DMS153 (cell line): ENCODE results near the gene MUC4.
"Not testable (repeated sequence)": the region's sequence is repeated elsewhere in the genome, so short reads cannot be mapped to it uniquely, and the experiment has no call there.

ENCODE experiments used
- DNase-seq: peaks from one replicate; lab custom pipeline; 2025; lab: John Stamatoyannopoulos, UW

Gene MUC4

DNA sequence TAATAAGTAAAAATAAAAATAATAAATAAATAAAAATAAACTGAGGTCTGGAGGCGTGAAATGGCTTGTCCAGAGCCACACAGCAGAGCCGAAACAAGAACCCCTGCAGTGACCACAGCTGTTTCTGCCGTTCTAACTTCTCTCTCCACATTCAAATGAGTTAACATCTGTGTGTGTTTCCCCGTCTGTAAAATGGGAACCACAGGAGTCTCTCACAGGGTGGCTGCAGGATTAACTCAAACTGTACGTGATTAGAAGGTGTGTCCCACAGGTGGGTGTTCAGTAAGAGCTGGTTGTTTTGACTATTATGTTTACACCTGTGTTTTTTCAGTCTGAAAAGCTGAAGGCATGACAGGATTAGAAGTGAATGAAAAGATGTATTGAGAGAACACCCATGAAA, 27.0 kb upstream of the MUC4 start:
- no peak for DNase-seq

- no peak for DNase-seq
Measured at GRCh38 chr3:195836476-195837135, 24.9 kb upstream of the MUC4 start.

GRCh38 chr3:195835791-195836190, 24.1 kb upstream of the MUC4 start:
- DNase-seq, result no peak

GRCh38 chr3:195834675-195835583, 23.2 kb upstream of the MUC4 start:
- DNase-seq, result no peak

- no peak for DNase-seq
Measured at GRCh38 chr3:195829897-195830254, 18.1 kb upstream of the MUC4 start.

- no peak for DNase-seq
Measured at GRCh38 chr3:195828762-195829161, 17.0 kb upstream of the MUC4 start.

GRCh38 chr3:195825857-195826804, 14.4 kb upstream of the MUC4 start:
- DNase-seq, result no peak

DNA sequence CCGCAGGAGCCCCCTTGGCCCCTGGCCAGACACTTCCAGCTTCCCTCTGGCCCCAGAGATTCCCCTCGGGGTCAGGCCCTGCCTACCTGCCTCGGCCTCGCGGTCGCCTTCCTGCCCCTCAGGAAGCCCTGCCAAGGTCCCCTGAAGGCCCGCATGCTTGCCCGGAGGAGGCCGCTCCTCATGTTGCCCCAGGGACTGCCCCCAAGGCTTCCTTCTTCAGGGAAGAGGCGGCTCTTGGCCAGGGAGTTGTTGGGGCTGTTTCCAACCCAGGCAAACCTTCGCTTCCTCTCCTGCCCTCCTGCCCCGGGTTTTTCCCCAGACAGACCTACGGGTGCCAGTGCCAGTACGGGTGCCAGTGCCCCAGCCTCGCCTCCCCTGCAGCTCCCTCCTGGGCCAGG, 13.5 kb upstream of the MUC4 start:
- no peak for DNase-seq

DNA sequence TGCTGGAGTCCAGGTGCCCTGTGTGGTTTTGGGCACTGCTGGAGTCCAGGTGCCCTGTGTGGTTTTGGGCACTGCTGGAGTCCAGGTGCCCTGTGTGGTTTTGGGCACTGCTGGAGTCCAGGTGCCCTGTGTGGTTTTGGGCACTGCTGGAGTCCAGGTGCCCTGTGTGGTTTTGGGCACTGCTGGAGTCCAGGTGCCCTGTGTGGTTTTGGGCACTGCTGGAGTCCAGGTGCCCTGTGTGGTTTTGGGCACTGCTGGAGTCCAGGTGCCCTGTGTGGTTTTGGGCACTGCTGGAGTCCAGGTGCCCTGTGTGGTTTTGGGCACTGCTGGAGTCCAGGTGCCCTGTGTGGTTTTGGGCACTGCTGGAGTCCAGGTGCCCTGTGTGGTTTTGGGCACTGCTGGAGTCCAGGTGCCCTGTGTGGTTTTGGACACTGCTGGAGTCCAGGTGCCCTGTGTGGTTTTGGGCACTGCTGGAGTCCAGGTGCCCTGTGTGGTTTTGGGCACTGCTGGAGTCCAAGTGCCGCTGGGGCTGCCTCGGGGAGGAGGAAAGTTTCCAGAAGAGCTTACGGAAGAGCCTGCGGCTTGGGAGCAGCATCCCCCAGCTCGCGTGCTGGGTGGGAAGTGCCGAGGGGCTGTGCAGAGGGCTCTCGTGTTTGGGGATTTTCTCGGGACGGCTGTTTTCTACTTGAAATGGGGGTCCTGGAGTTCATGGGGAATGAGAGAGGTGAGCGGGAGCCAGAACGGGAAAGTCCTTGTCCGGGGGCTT, 12.9 kb upstream of the MUC4 start:
- DNase-seq, result not testable (repeated sequence)

DNA sequence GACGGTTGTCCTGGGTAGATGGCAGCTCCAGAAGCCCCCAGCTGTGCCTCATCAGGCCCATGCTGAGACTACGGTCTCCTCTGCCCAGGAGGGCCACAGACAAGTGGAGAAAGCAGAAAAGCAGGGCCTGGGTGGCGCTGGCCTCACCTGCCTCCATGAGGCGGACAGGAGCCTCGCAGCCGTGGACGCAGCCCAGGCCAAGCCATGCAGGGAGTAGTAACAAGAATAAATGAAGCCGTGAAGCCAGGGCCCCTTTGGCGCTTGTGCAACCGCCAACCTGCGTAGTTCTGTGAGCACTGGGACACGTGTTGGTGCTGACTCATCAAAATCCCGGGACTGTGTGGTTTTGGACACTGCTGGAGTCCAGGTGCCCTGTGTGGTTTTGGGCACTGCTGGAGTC, 12.3 kb upstream of the MUC4 start:
- no peak for DNase-seq

DNA sequence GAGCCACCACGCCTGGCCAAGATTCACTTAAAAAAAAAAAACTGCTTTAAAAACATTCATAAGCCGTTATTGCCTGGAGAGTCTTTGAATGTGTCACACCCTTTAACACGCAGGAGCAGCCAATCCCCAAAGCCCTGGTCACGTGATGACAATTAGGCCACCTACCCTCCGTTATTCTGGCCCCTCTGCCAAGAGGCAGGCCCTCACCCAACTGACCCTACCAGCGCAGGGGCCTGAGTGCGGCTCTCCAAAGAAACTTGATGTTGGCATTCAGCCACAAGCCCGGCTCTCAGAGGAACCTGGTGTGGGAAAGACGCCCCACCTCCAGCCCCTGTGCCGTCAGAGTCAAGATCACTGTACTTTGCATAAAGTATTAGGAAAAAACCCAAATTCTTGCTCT, 11.6 kb upstream of the MUC4 start:
- no peak for DNase-seq

DNA sequence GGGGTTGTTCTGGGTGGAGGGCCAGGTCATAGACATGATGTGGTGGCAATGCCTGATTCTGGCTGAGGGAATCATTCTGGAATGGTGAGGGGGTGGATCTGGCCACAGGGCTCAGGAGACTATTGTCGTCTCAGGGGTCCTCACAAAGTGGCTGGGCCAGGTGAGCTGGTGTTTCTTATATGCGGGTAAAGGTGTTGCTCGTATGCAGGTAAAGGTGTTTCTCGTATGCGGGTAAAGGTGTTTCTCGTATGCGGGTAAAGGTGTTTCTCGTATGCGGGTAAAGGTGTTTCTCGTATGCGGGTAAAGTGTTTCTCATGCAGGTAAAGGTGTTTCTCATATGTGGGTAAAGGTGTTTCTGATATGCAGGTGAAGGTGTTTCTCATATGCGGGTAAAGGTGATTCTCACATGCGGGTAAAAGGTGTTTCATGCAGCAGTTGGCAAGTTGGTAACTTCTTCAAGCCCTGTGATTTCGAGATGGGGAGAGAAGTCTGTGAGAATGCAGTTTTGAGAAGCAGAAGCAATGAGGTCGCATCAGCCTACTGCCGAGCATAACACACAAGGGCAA, 10.5 kb upstream of the MUC4 start:
- DNase-seq, result no peak

DNA sequence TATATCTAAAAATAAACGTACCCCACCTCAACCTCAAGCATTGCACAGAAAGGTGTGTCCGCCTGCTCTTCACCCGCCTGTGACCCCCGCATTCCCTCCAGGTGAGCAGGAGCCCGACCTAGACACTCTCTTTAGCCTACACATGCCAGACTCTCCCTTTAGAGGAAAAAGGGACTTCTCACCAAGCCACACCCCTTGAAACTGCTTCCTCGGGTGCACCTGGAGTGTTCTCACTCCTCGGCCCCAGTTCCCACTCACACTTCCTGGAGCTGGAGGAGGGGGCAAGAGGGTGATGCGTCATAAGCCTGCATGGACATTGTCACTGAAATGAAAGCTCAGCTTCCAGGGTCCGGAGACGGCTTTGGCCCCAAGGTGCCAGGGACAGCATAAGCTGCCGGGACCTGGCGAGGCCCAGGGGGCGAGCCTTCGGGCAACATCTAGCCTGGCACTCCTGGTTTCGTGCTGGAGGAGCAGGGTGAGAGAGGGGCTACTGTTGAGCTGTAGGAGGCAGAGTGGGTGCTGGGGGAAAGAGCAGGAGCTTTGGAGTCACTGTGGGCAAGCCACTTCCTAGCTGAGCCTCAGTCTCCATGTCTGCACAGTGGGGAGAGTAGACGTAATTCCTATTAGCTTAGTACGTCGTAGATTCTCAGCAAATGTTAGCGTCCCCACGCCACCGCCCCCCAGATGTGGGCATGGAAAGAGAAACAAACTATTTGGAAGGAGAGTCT, 9.8 kb upstream of the MUC4 start:
- DNase-seq, result no peak

DNA sequence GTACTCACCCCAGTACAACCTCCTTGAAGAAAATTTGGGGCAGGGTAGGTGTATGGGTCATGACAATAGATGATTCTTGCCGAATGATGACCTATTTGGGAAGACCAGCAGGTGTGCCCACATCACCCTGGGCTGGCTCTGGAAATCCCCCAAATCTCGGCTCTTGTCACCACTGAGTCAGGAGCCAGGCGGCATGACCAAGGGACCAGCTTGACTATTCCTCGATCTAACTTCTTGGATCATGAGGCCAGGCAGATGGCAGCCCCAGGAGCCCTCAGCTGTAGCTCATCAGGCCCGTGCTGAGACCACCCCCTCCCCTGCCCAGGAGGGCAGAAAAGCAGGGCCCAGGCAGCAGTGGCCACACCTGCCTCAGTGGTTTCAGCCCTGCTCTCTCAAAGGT, 9.2 kb upstream of the MUC4 start:
- DNase-seq, result no peak

DNA sequence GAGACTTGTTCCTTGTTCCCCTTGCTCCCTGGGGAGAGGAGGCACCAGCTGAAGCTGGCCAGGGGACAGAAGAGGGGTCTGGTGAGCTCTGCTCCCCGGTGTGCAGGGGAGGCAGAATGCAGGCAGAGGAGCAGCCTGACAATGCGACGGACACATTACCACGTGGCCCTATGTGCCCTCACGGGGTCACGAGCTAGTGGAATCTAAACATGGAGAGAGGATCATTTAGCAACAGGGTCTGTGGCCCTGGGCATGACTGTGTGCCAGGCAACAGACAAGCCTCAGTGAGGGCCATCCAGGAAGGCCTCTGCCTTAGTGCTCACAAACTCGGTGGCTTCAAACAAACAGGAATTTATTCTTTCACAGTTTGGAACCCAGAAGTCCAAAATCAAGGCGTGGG, 8.5 kb upstream of the MUC4 start:
- DNase-seq, result no peak

GRCh38 chr3:195818301-195818700, 6.6 kb upstream of the MUC4 start:
- no peak for DNase-seq

DNA sequence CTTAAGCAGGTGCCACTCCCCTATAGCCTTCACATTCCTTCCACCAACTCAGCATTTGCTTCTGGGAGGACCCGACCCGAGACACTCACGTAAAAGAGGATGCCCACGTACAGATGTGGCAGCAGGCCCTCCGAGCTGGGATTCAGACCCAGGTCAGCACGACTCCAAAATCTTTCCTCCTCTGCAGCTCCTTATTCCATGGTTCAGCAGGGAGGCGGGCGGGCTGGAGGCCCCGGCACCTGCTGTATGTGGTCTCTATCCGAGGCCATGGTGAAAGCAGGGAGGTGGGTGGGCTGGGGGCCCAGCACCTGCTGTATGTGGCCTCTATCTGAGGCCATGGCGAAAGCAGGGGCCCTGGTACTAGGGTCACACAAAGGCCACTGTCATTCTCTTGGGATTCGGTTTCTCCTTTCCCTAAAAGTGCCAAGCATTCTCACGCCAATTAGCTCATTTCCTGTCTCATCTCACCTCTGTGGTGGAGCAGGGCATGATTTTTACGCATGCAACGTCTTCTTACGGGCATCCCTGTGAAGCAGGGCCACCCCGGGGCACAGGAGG, 5.9 kb upstream of the MUC4 start:
- no peak for DNase-seq

GRCh38 chr3:195816276-195816913, 4.7 kb upstream of the MUC4 start:
- not testable (repeated sequence) for DNase-seq

GRCh38 chr3:195815169-195815771, 3.5 kb upstream of the MUC4 start:
- DNase-seq, result no peak
